Uterus (tissue), 2 donors: ENCODE results near the gene MTHFSD.

Experiments
- CTCF ChIP-seq, 4 experiments: fragments of 200-600 bp in 2 of 4; fragments of 450-650 bp in 2 of 4; sonication (generic) in 2 of 4; IDR thresholded peaks; one replicate each; pipeline ENCODE4 v1.5.1; 2016 to 2019; ENCODE audit warnings: antibody characterized with exemption in 4 of 4, mild to moderate bottlenecking in 2 of 4, moderate library complexity in 1 of 4
- POLR2A ChIP-seq, 2 donors: fragments of 450-650 bp; IDR thresholded peaks; one replicate each; pipeline ENCODE4 v1.6.1; 2016; ENCODE audit warnings: antibody characterized with exemption in 2 of 2, mild to moderate bottlenecking in 1 of 2, moderate library complexity in 1 of 2

- TF ChIP-seq CTCF (IDR thresholded peaks at IDR 0.05) (no peak), POLR2A (IDR thresholded peaks at IDR 0.05) (no peak)
Observed at GRCh38 chr16:86602521-86602920, 47.5 kb upstream of the MTHFSD start.
